Brain microvascular endothelial cell (primary cell): ENCODE measurements around the gene ANGPTL1.

Experiments
- DNase-seq: peaks from one replicate; pipeline ENCODE4 v3.0.0-alpha.2; 2020
- H3K27ac ChIP-seq: fragments of 250-450 bp; sonication (Bioruptor Pico); 2 replicates; pipeline ENCODE4 v1.5.1; 2020; ENCODE audit warnings: mild to moderate bottlenecking, moderate library complexity
- H3K27me3 ChIP-seq: fragments of 250-450 bp; sonication (Bioruptor Pico); replicated peaks from 2 replicates; pipeline ENCODE4 v1.5.1; 2020; ENCODE audit warnings: mild to moderate bottlenecking
- H3K36me3 ChIP-seq: fragments of 250-450 bp; sonication (Bioruptor Pico); replicated peaks from 2 replicates; pipeline ENCODE4 v1.5.1; 2020; ENCODE audit warnings: mild to moderate bottlenecking
- H3K4me3 ChIP-seq: 2 replicates; pipeline ENCODE4 v1.5.1; 2011; ENCODE audit warnings: low read depth, mild to moderate bottlenecking, control low read depth, low read length, moderate library complexity
- in situ Hi-C: cut with HindIII; loops from 2 replicates; pipeline ENCODE4 v1.10.0; 2017; ENCODE audit warnings: low sequenced_read_pairs, low pct_ligation_motif_present
- TF ChIP-seq, protein P1 (sequence below): IDR thresholded peaks from 2 replicates; pipeline ENCODE4 v1.5.1; 2011; ENCODE audit warnings: low read depth, mild to moderate bottlenecking, moderate library complexity, low read length, control low read depth, inconsistent platforms; ENCODE audit errors: missing control alignments

The ANGPTL1 gene

DNA sequence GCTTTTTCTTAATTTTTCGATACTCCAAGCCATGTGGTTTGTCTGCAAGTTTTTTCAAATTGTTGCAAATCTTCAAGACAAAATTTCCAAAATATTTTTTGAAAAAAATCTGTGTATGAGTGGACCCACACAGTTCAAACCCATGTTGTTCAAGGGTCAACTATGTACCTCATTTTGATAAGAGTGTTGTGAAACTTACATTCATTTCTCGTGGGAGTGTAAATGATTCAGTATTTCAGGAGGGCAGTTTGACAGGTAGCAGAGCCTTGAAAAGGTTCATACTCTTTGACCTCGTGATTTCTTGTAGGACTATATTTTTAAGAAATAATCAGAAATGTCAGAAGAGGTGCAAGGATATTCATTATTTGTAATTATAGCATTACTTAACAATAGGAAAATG is 68.0 kb downstream of the ANGPTL1 start:
- Histone ChIP-seq H3K4me3 (no peak overlapping the region), H3K36me3 (no peaks in the 10 kb centered on the region), H3K27me3 (no peaks in the 10 kb centered on the region), H3K27ac (no peak overlapping the region)
- DNase-seq, result no peak
- in situ Hi-C loops, result no loop called here
- TF ChIP-seq, protein P1, sequence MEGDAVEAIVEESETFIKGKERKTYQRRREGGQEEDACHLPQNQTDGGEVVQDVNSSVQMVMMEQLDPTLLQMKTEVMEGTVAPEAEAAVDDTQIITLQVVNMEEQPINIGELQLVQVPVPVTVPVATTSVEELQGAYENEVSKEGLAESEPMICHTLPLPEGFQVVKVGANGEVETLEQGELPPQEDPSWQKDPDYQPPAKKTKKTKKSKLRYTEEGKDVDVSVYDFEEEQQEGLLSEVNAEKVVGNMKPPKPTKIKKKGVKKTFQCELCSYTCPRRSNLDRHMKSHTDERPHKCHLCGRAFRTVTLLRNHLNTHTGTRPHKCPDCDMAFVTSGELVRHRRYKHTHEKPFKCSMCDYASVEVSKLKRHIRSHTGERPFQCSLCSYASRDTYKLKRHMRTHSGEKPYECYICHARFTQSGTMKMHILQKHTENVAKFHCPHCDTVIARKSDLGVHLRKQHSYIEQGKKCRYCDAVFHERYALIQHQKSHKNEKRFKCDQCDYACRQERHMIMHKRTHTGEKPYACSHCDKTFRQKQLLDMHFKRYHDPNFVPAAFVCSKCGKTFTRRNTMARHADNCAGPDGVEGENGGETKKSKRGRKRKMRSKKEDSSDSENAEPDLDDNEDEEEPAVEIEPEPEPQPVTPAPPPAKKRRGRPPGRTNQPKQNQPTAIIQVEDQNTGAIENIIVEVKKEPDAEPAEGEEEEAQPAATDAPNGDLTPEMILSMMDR, result no peak
